Caco-2 (cell line): ENCODE results near the gene MYO18A. TPM values are rescaled to one million over a fixed set of nuclear protein-coding genes. Genes with fewer than 3 reads are reported as not detected.

ENCODE experiments used
- BruUV-seq: library from RNA; stranded (reverse); fragments of 400-500 nt; replicated peaks from 2 replicates; lab custom pipeline; 2021; lab: Mats Ljungman, UMichigan
- CTCF ChIA-PET: fragments of 300-600 bp; sonication (Branson Sonifier 250); formaldehyde crosslinking; loops from one replicate; lab custom pipeline; 2022; ENCODE audit warnings: antibody characterized with exemption; lab: Charles Lee
- POLR2A ChIA-PET: fragments of 300-600 bp; sonication (Branson Sonifier 250); formaldehyde crosslinking; loops from one replicate; lab custom pipeline; 2022; ENCODE audit warnings: antibody characterized with exemption; lab: Charles Lee
- DNase-seq, 2 experiments: peaks; one replicate each; pipeline versions ENCODE4 v3.0.0 to v3.0.0-alpha.2; 2020 to 2022
- H3K27me3 ChIP-seq: replicated peaks from 2 replicates; pipeline ENCODE4 v1.6.0; 2011; ENCODE audit warnings: low read length; ENCODE audit not compliant: control insufficient read depth, insufficient read depth
- H3K36me3 ChIP-seq: 2 replicates; pipeline ENCODE4 v1.5.1; 2011; ENCODE audit warnings: low read length; ENCODE audit not compliant: control insufficient read depth, insufficient read depth
- H3K4me1 ChIP-seq: fragments of 250-450 bp; sonication (Bioruptor Pico); 2 replicates; pipeline ENCODE4 v1.5.1; 2020; ENCODE audit warnings: mild to moderate bottlenecking
- H3K4me3 ChIP-seq: 2 replicates; pipeline ENCODE4 v1.5.1; 2011; ENCODE audit warnings: low read depth, mild to moderate bottlenecking, control low read depth, low read length
- H3K9me3 ChIP-seq: fragments of 250-450 bp; sonication (Bioruptor Pico); 2 replicates; pipeline ENCODE4 v1.5.1; 2020; ENCODE audit warnings: mild to moderate bottlenecking, moderate library complexity
- H3K27ac Mint-ChIP-seq: one replicate; pipeline ENCODE4 v1.8.0; 2022; ENCODE audit warnings: mixed read lengths; ENCODE audit not compliant: unreplicated experiment
- H3K27me3 Mint-ChIP-seq: one replicate; pipeline ENCODE4 v1.8.0; 2022; ENCODE audit warnings: mixed read lengths; ENCODE audit not compliant: insufficient read depth, unreplicated experiment
- H3K36me3 Mint-ChIP-seq: one replicate; pipeline ENCODE4 v1.8.0; 2022; ENCODE audit warnings: mild to moderate bottlenecking, mixed read lengths; ENCODE audit not compliant: insufficient read depth, unreplicated experiment
- H3K4me1 Mint-ChIP-seq: one replicate; pipeline ENCODE4 v1.8.0; 2022; ENCODE audit warnings: low read depth, mixed read lengths; ENCODE audit not compliant: unreplicated experiment
- H3K4me3 Mint-ChIP-seq: one replicate; pipeline ENCODE4 v1.8.0; 2022; ENCODE audit warnings: mild to moderate bottlenecking, moderate library complexity, mixed read lengths; ENCODE audit not compliant: unreplicated experiment
- H3K9me3 Mint-ChIP-seq: one replicate; pipeline ENCODE4 v1.8.0; 2022; ENCODE audit warnings: mixed read lengths; ENCODE audit not compliant: unreplicated experiment
- CTCF ChIP-seq, 2 experiments: fragments of 200-600 bp in 1 of 2; IDR thresholded peaks; 1 replicate in 1 of 2; 2 replicates in 1 of 2; pipeline versions ENCODE4 v1.5.1 to v1.8.0; 2011 to 2022; ENCODE audit warnings: antibody characterized with exemption in 1 of 2, control low read depth in 1 of 2, inconsistent platforms in 1 of 2, low read depth in 1 of 2, low read length in 1 of 2, mild to moderate bottlenecking in 1 of 2, moderate library complexity in 1 of 2; ENCODE audit not compliant: insufficient read depth in 1 of 2, severe bottlenecking in 1 of 2, unreplicated experiment in 1 of 2
- intact Hi-C: fragments of 100-400 bp; cut with micrococcal nuclease; formaldehyde crosslinking; loops from one replicate; pipeline ENCODE4 v1.10.0; 2022; ENCODE audit not compliant: unreplicated experiment
- total RNA-seq: library from RNA; stranded (reverse); gene quantifications from 2 replicates; pipeline ENCODE4 v1.2.3, GENCODE V29; 2022

The MYO18A gene
- total RNA-seq, 1 experiment from 2014 or later, result 47.1 TPM

GRCh38 chr17:29078183-29079045, 101.8 kb downstream of the MYO18A start:
- Histone ChIP-seq H3K9me3 (no peaks in the 10 kb centered on the region), H3K27me3 (no peaks in the 10 kb centered on the region), H3K4me1 (no peaks in the 10 kb centered on the region), H3K36me3 (peaks cover 1% of the 10 kb centered on the region; the same call in 1 of the 2 replicates), H3K4me3 (no peak overlapping the region)
- ChIA-PET CTCF (no interaction called here), POLR2A (interaction anchor here (0.5 kb wide), 1 partner anchor 38 kb away, joined by 5 read pairs; no protein-coding TSS in a partner anchor)
- H3K27me3 Mint-ChIP-seq, result no peaks in the 10 kb centered on the region
- no TSS peak for BruUV-seq
- H3K4me1 Mint-ChIP-seq, result no peaks in the 10 kb centered on the region
- intact Hi-C loops, result no loop called here
- no peaks in the 10 kb centered on the region for H3K9me3 Mint-ChIP-seq
- H3K27ac Mint-ChIP-seq, result no peak overlapping the region
- H3K36me3 Mint-ChIP-seq, result peaks cover 4% of the 10 kb centered on the region
- no peak overlapping the region for H3K4me3 Mint-ChIP-seq
- DNase-seq, result no peak
- TF ChIP-seq CTCF (IDR thresholded peaks at IDR 0.05; ENCODE audit: insufficient read depth in 1 of 2, low read depth in 1 of 2, low read length in 1 of 2, severe bottlenecking in 1 of 2, unreplicated experiment in 1 of 2), result no peak

- ChIA-PET CTCF (no interaction called here), POLR2A (no interaction called here)
- no peaks in the 10 kb centered on the region for H3K4me1 Mint-ChIP-seq
- Histone ChIP-seq H3K9me3 (no peaks in the 10 kb centered on the region), H3K27me3 (no peaks in the 10 kb centered on the region), H3K36me3 (peaks cover 1% of the 10 kb centered on the region; the same call in 1 of the 2 replicates), H3K4me3 (no peak overlapping the region), H3K4me1 (no peaks in the 10 kb centered on the region)
- peaks cover 4% of the 10 kb centered on the region for H3K36me3 Mint-ChIP-seq
- no peak overlapping the region for H3K27ac Mint-ChIP-seq
- DNase-seq, result no peak
- no TSS peak for BruUV-seq
- no peak overlapping the region for H3K4me3 Mint-ChIP-seq
- no peaks in the 10 kb centered on the region for H3K9me3 Mint-ChIP-seq
- no peak for TF ChIP-seq CTCF (IDR thresholded peaks at IDR 0.05; ENCODE audit: insufficient read depth in 1 of 2, low read depth in 1 of 2, low read length in 1 of 2, severe bottlenecking in 1 of 2, unreplicated experiment in 1 of 2)
- intact Hi-C loops, result no loop called here
- no peaks in the 10 kb centered on the region for H3K27me3 Mint-ChIP-seq
Observed at GRCh38 chr17:29077320-29077719, 102.9 kb downstream of the MYO18A start.

- CTCF ChIA-PET, result no interaction called here
- H3K27me3 ChIP-seq, result no peaks in the 10 kb centered on the region
- BruUV-seq, result no TSS peak
- H3K4me3 Mint-ChIP-seq, result no peak overlapping the region
- DNase-seq, result no peak
- no peaks in the 10 kb centered on the region for H3K9me3 ChIP-seq
- H3K4me1 ChIP-seq, result no peaks in the 10 kb centered on the region
- H3K36me3 Mint-ChIP-seq, result peaks cover 4% of the 10 kb centered on the region
- POLR2A ChIA-PET, result no interaction called here
- TF ChIP-seq CTCF (IDR thresholded peaks at IDR 0.05; ENCODE audit: insufficient read depth in 1 of 2, low read depth in 1 of 2, low read length in 1 of 2, severe bottlenecking in 1 of 2, unreplicated experiment in 1 of 2), result no peak
- H3K4me1 Mint-ChIP-seq, result no peaks in the 10 kb centered on the region
- H3K27me3 Mint-ChIP-seq, result no peaks in the 10 kb centered on the region
- H3K9me3 Mint-ChIP-seq, result no peaks in the 10 kb centered on the region
- peaks cover 1% of the 10 kb centered on the region; the same call in 1 of the 2 replicates for H3K36me3 ChIP-seq
- intact Hi-C loops, result no loop called here
- no peak overlapping the region for H3K4me3 ChIP-seq
- no peak overlapping the region for H3K27ac Mint-ChIP-seq
Observed at GRCh38 chr17:29076722-29077121, 103.5 kb downstream of the MYO18A start.
